Activated naive CD4-positive, alpha-beta T cell treated with Interleukin-2 at 50 U/mL for 16 hours (primary cell): Measurements from ENCODE around the gene NDOR1.
"Not testable (repeated sequence)": the region's sequence is repeated elsewhere in the genome, so short reads cannot be mapped to it uniquely, and the experiment has no call there.

ENCODE experiments used
- DNase-seq: peaks from one replicate; pipeline ENCODE4 v3.0.0-alpha.2; 2020

NDOR1 gene

DNA sequence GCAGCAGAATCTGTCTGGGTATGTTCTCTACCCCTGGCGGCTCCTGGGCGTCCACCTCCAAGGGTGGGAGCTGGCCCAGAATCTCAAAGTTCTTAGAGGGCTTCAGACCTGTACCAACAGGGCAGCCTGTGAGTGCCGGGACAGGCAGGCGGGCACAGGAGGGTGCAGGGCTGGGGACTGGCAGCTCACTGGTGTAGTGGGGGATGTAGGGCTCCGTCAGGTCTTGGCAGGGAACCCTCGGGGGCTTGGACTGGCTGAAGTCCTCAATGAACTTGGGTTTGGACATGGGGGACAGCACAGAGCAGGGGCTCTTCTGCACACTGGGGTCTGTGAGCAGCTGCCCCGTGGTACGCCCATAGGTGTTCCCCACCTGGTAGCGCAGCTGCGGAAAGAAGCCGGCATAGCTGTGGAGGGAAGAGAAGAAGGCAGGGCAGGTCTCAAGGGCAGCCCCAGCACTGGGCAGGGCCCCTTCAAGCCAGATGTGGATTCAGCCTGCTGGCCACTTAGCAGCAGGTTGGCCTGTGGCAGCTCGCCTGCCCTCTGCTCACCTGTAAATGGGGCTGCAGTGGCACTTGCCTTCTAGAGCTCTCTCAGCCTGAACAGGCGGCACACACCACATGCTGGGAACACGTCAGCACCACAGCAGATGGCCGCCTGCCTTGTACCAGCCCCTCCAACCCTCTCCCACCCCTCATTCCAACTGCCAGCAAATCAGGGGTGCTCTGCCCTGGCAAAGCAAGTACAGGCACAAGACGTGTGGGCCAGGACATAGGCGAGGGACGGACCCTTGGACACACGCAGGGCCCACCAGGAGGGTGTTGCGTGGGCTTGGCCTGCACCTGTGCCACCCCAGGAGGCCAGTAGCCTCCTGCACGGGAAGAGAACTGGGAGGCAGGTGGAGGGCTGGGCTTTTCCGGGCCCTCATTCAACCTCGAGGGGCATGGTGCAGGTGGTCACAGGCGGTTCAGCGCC lies 40.2 kb downstream of the NDOR1 start:
- DNase-seq, result no peak

DNA sequence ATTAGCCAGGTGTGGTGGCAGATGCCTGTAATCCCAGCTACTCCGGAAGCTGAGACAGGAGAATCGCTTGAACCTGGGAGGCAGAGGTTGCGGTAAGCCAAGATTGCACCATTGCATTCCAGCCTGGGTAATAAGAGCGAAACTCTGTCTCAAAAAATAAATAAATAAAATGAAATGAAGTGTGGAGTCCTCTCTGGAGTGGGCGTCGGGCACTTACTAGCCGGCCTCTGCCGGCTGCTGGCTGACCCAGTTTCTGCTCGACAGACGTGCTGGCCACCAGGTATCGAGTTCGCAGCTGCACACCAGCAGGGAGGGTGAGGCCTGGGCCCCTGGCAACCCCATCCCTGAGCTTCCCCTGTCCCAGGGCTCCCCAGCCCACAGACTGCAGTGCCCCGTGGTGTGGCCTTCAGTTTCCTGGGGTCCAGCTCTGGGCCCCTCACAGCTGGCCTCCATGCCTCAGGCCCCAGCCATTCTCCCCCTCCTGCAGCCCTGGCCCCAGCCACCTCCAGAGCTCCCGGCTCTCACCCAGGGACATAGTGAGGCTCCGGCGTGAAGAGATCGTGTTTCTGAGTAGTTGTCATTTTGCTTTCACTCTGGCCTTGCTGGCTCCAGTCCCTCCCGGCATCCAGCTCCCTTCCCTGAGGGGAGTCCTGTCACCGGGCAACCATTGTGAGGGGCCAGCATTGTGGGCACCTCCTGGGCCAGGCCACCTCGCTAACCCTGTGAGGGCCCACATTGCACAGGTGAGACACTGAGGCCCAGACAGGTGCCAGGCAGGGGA lies 41.8 kb downstream of the NDOR1 start:
- no peak for DNase-seq

DNA sequence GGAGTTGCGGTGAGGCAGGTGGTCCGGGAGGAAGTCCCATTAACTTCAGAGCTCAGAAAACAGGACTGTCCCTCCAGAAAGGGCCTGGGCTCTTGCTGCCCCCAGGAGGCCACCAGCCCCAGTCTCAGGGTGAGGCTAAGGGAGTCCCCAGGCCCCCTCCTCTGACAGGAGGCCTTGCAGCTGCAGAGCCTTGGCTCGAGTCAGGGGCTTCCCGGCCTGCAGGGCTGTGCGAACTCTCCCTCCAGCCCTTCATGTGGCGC lies 42.3 kb downstream of the NDOR1 start:
- DNase-seq, result no peak

DNA sequence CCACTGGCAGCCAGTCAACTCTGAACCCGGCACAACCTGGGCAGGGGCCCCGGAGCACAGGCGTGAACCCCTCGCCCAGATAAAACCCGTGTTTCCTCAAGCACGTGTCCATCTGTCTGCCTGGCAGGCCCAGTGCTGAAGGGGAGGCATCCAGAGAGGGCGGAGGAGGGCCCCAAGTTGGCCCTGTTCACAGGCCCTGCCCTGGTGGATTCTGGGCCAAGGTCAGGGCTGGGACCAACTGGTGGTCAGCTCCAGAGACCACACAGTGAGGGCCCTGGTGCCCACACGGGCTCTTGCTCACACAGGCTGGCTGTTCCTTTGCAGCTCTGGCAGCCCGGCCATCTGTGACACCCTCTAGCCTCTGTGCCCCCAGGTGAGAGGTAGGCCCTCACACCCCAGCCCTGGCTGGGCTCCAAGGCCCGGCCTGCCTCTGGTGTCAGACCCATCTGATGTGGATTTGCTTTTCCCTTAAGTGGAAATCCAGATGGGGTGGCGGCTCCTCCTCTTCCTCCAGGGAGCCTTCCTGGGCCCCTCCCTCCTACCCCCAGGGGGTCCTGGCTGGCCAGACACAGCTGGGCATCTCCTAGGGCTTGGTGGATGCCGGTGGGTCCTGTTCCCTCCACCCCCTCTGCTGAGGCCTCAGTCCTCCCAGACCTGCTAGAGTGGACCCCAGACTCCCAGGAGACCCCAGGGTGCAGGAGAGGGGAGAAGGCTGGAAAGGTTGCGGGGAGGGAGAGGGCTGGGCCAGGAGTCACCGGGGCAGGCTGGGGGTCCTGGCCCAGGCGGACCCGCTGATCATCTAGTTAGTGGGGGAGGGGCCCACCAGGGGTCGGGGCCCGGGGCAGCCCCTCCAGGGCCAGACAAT lies 45.1 kb downstream of the NDOR1 start:
- DNase-seq, result no peak

DNA sequence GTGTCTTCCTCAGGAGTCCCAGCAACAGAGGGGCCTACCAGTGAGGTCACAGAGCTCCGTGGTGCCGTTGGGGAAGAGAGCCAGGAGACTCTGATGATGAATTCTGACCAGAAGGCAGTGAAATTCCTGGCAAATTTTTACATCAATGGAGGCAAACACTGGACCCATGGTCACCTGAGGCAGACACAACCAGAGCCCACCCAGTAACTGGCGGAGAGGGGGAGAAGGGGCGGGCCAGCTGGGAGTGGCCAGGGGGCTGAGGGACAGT lies 45.6 kb downstream of the NDOR1 start, which contains the start of gene STPG3:
STPG3 (plus strand) TSS at position 93 of the 268 bp plus-strand sequence; CDS start at position 94, 1 bp downstream.
- DNase-seq, result no peak

GRCh38 chr9:137251490-137252268 lies 46.2 kb downstream of the NDOR1 start:
- no peak for DNase-seq

DNA sequence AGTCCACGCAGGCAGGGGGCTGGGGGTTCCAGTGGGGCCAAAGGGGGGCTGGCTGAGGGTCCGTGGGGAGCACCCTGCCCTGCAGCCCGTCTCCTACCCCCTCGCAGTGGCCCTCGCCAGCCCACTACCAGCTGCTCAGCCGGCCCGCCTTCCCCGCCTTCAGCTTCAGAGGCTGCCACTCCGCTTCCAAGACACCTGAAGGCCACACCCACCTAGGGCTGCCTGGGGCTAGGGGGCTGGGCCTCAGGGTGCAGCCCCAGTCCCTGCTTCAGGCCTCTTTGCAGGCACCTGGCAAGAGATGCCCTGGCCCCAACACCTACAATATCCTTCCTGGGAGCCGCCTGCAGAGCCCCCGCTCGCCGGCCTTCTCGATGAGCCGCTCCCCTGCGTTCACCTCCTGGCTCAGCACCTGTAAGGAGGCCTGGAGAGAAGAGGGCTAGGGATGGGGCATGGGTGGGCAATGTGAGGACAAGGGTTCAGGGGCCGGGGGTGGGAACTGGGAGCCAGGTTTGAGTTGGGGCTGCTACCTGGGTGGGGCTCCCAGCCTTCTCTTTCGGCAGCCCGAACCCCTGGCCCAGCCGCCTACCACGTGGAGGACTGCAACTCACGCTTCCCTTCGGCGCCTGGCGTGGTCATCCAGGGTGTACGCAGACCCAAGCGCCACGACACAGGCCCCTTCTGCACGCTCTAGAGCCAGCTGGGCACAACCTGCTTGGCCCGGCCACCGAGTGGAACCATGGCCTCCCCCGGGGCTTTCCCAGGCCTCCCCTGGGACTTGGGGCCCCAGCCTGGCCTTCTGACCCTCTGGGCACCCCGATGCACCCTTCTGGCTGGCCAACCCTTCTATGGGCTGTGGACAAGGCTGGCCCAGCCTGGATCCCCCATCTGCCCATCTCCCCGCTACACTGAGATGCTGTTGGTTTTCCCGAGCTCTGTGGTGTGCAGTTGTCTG lies 47.3 kb downstream of the NDOR1 start:
- DNase-seq, result no peak

DNA sequence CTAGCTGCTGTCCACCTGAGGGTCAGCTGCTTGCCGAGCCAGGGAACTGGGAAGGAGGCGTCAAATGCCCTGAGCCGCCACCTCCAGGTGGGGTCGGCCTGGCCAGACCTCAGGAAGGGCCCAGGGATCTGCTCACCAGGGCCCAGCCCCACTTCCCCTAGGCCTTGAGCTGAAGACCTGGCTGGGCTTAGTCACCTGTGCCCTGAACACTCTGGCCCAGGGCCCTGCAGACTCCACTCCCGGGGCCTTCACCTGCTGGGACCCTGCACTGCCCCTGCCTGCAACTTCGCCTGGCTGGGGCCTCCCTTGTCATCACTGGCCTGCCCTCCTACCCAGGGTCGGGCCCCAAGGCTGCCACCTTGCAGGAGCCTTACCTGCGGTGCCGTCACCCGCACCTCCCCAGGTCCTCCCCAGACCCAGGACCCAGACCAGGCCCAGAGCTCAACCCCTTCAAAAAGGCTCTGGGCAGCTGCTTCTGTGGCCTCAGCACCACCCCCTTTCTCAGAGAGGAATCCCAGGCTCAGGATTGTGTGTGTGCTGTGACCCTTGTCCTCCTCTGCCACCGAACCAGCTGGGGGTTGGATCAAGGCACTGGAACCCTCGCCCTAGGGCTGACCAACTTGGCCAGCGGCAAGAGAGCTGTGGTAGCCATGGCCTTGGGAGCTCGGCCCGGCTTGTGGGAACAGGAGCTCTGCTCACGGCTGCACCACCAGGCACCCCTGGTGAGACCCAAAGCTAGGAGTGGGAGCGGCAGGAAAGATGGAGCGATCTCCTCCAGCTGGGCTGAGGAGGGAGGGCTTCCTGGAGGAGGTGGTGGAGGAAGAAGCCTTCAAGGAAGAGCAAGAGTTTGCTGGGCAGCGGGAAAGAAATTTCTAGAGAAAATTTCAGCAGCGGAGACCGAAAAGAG lies 48.5 kb downstream of the NDOR1 start:
- no peak for DNase-seq

GRCh38 chr9:137254624-137255447 lies 49.3 kb downstream of the NDOR1 start, which contains the start of gene NELFB:
Gene NELFB (plus strand): TSS chr9:137255327.
- DNase-seq, result peak; percentile 95

GRCh38 chr9:137255448-137256114 lies 50.1 kb downstream of the NDOR1 start:
- DNase-seq, result no peak

DNA sequence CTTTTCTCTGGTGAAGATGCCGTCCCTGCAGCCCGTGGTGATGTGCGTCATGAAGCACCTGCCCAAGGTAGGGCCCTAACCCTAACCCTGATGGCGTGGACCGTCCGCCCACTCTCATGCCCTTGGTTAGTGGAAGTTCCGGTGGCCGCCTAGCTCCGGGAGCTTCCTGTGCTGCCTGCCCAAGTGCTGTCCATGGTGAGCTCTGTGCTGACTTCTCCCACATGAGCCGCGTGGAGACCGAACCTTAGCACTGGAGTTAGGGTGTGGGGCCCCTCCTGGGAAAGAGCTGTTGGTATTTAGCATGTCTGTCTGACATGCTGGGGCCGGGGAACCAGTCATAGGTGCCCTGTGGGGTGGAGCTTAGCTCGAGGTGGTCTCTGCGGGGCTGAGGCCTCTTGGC lies 50.9 kb downstream of the NDOR1 start:
- no peak for DNase-seq

GRCh38 chr9:137256856-137257255 lies 51.4 kb downstream of the NDOR1 start:
- DNase-seq, result no peak

- not testable (repeated sequence) for DNase-seq
These were observed 56.8 kb downstream of the NDOR1 start for GRCh38 chr9:137262173-137262908.

DNA sequence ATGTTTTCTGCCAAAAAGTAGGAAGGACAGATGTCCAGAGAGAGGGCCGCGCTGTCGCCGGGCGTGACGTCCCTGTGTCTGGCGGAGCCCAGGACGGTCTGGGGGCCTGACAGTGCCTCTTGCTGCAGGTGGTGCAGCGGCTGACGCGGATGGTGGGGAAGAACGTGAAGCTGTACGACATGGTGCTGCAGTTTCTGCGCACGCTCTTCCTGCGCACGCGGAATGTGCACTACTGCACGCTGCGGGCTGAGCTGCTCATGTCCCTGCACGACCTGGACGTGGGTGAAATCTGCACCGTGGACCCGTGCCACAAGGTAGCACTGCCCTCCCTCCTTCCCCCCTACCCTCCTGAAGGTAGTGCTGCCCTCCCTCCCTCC lies 57.4 kb downstream of the NDOR1 start:
- DNase-seq, result no peak

- no peak for DNase-seq
These were observed 58.0 kb downstream of the NDOR1 start for GRCh38 chr9:137263506-137263905.

GRCh38 chr9:137264067-137264466 lies 58.6 kb downstream of the NDOR1 start:
- DNase-seq, result no peak

GRCh38 chr9:137265496-137266161 lies 60.1 kb downstream of the NDOR1 start:
- DNase-seq, result no peak
